VCaP (cell line): ENCODE data around the gene SMYD3.

Source experiments
- H3K27ac ChIP-seq: fragments of 450-650 bp; 2 replicates; pipeline ENCODE4 v1.5.1; 2017
- CTCF ChIP-seq: fragments of 450-650 bp; conservative IDR thresholded peaks from 2 replicates; pipeline ENCODE4 v1.5.1; 2017; ENCODE audit warnings: mild to moderate bottlenecking, moderate library complexity

The SMYD3 gene

DNA sequence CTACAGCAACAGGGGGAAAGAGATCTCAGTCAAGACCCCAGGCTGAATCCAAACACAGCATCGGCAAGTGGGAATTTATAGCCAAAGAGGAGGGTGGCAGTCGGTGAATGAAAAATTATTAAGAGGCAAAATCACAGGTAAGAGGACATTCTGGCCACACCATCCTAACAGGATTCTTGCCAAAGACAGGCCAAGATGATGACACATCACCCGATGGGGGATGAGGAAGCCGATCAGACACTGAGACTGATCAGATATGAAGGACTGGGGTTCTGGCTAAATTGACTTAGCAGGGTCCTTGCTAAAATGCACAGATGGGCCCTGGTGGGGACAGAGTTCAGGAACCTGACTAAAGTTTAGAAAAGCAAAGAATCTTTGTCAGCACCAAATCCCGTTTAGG, 402.2 kb downstream of the SMYD3 start:
- no peak overlapping the region for H3K27ac ChIP-seq
- TF ChIP-seq CTCF: no peak

DNA sequence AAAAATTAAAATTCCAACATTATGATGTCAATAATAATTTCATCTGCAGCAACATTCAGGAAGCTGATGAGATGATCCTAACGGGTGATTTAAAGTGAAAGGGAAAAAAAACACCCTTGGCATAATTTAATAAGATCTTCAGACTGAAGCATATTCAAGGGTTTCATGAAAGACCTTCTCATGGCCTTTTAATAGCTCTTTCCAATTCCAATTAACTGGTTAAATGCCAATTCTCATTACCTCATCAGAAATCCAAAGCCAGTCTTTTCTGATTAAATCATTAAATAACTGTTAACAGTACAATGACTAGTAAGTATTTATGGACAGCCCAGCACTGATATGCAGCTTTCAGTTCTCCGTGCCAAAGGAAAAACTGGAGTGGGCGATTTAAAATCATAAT, 407.5 kb downstream of the SMYD3 start:
- no peak overlapping the region for H3K27ac ChIP-seq
- no peak for TF ChIP-seq CTCF

DNA sequence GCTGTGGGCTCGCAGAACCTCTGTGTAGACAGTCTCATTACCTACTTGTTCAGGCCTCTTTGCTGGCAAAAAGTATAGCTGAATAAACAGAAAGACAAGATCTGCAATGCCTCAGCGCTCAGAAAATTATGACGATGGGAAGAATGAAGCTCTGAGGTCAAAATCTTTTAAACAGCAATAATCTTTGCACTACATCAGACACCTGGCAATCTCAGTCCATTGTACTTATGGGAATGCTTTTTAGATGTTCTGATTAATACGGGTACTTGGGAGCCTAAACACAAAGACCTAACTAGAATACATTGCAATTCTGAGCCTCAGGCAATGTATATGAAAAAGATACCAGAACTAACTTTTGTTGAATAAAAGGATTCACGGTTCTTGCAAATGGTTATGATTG, 410.7 kb downstream of the SMYD3 start:
- TF ChIP-seq CTCF: no peak
- H3K27ac ChIP-seq: no peak overlapping the region

- no peak for TF ChIP-seq CTCF
- H3K27ac ChIP-seq: no peak overlapping the region
Measured at GRCh38 chr1:246095443-246095842, 411.6 kb downstream of the SMYD3 start.

DNA sequence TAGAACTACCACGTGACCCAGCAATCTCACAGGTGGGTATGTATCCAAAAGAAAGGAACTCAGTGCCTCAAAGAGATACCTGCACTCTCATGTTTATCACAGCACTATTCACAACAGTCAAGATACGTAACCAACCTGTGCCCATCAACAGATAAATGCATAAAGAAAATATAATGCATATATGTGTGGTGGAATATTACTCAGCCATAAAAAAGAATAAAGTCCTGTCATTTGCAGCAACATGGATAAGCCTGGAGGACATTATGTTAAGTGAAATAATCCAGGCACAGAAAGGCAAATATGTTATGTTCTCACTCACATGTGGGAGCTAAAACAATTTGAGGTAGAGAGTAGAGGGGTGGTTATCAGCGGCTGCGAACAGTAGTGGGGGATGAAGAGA, 413.8 kb downstream of the SMYD3 start:
- H3K27ac ChIP-seq: no peak overlapping the region
- no peak for TF ChIP-seq CTCF

GRCh38 chr1:246092136-246092535, 414.9 kb downstream of the SMYD3 start:
- H3K27ac ChIP-seq: no peak overlapping the region
- no peak for TF ChIP-seq CTCF

DNA sequence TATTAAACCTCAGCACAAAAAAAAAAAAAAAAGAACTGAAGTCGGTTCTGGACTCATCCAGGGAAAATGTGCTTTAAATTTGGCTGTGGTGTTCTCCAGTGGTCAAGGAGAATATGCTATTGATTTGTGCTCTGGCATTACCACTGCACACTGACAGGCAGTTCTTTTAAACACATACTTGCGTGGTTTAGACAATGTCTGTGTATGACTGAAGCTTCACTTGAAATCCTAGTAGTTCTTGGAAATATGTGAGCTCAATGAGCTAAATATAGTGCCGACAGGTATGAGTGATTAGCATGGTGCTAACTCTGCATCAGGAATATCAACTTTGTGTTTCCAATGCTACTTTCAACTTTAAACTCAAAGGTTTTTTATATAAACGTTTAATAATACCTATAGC, 415.6 kb downstream of the SMYD3 start:
- H3K27ac ChIP-seq: no peak overlapping the region
- TF ChIP-seq CTCF: no peak

- H3K27ac ChIP-seq: peak overlapping the region; percentile 71; the same call in 1 of the 2 replicates
- no peak for TF ChIP-seq CTCF
Measured at GRCh38 chr1:246086191-246086590, 420.9 kb downstream of the SMYD3 start.
